Keratinocyte (primary cell): ENCODE measurements around the gene RAI1. TPM values are rescaled to one million over a fixed set of nuclear protein-coding genes. Genes with fewer than 3 reads are reported as not detected.

Source experiments
- DNase-seq: peaks from one replicate; pipeline ENCODE4 v3.0.0-alpha.2; 2011; ENCODE audit warnings: low read depth, missing footprints, low spot score
- FAIRE-seq: peaks from 2 replicates; lab custom pipeline; 2011; peaks lifted over from hg19 to GRCh38; lab: Jason Lieb, UNC
- H2AFZ ChIP-seq: 2 replicates; pipeline ENCODE4 v1.6.0; 2012; ENCODE audit warnings: low read length, control low read depth, inconsistent platforms; ENCODE audit not compliant: control insufficient read depth
- H3K27ac ChIP-seq: 2 replicates; pipeline ENCODE4 v1.5.1; 2011; ENCODE audit warnings: low read length; ENCODE audit not compliant: control insufficient read depth, insufficient read depth
- H3K27me3 ChIP-seq: 3 replicates; pipeline ENCODE4 v1.6.0; 2011; ENCODE audit warnings: low read length; ENCODE audit not compliant: control insufficient read depth, insufficient read depth; ENCODE audit errors: extremely low read depth
- H3K36me3 ChIP-seq, 2 experiments: 2 replicates in 1 of 2; 3 replicates in 1 of 2; pipeline ENCODE4 v1.5.1; 2011; ENCODE audit warnings: low read length in 2 of 2, mild to moderate bottlenecking in 1 of 2; ENCODE audit not compliant: control insufficient read depth in 2 of 2, insufficient read depth in 2 of 2; ENCODE audit errors: extremely low read depth in 1 of 2
- H3K4me1 ChIP-seq: 3 replicates; pipeline ENCODE4 v1.5.1; 2011; ENCODE audit warnings: low read length; ENCODE audit not compliant: control insufficient read depth, insufficient read depth; ENCODE audit errors: extremely low read depth
- H3K4me2 ChIP-seq: 3 replicates; pipeline ENCODE4 v1.6.0; 2011; ENCODE audit warnings: low read depth, low read length; ENCODE audit not compliant: control insufficient read depth, insufficient read depth; ENCODE audit errors: extremely low read depth
- H3K4me3 ChIP-seq, 3 experiments: fragments of 200-600 bp in 1 of 3; sonication (generic) in 1 of 3; 2 replicates in 2 of 3; 3 replicates in 1 of 3; pipeline ENCODE4 v1.5.1; 2011 to 2016; ENCODE audit warnings: low read length in 3 of 3, mild to moderate bottlenecking in 3 of 3, control low read depth in 2 of 3, inconsistent platforms in 1 of 3, low read depth in 1 of 3, mixed read lengths in 1 of 3, mixed run types in 1 of 3, moderate library complexity in 1 of 3; ENCODE audit not compliant: control insufficient read depth in 2 of 3, insufficient read depth in 2 of 3; ENCODE audit errors: extremely low read depth in 1 of 3
- H3K79me2 ChIP-seq: 2 replicates; pipeline ENCODE4 v1.6.0; 2012; ENCODE audit warnings: low read length; ENCODE audit not compliant: control insufficient read depth, insufficient read depth
- H3K9ac ChIP-seq: 3 replicates; pipeline ENCODE4 v1.6.0; 2011; ENCODE audit warnings: low read length; ENCODE audit not compliant: control insufficient read depth, insufficient read depth; ENCODE audit errors: extremely low read depth
- H3K9me1 ChIP-seq: 3 replicates; pipeline ENCODE4 v1.6.0; 2011; ENCODE audit warnings: low read length; ENCODE audit not compliant: control insufficient read depth, insufficient read depth; ENCODE audit errors: extremely low read depth
- H3K9me3 ChIP-seq: 2 replicates; pipeline ENCODE4 v1.5.1; 2012; ENCODE audit warnings: low read depth, low read length; ENCODE audit not compliant: control insufficient read depth
- H4K20me1 ChIP-seq: 3 replicates; pipeline ENCODE4 v1.6.0; 2011; ENCODE audit warnings: low read length; ENCODE audit not compliant: control insufficient read depth, insufficient read depth; ENCODE audit errors: extremely low read depth
- EZH2 ChIP-seq: IDR thresholded peaks from one replicate; pipeline ENCODE4 v1.6.1; 2012; ENCODE audit warnings: inconsistent platforms, mild to moderate bottlenecking, low read length, moderate library complexity
- dilution Hi-C: fragments of 300-500 bp; cut with MboI; formaldehyde crosslinking; loops from one replicate; pipeline ENCODE4 v1.7.0; 2020; ENCODE audit warnings: low sequenced_read_pairs; ENCODE audit not compliant: extremely low pct_ligation_motif_present
- polyA plus RNA-seq, 5 experiments: library from polyadenylated mRNA; depleted of rRNA in 3 of 5; stranded (reverse) in 3 of 5; stranded (forward) in 1 of 5; unstranded in 1 of 5; fragments of >200 nt; gene quantifications; 1 replicate in 1 of 5; 2 replicates in 3 of 5; 3 replicates in 1 of 5; pipeline versions ENCODE4 v1.2.1 to v1.2.3, GENCODE V29; 2011 to 2012; ENCODE audit warnings: missing spikeins in 2 of 5, low read depth in 1 of 5, low replicate concordance in 1 of 5
- TF ChIP-seq, protein P1 (sequence below), 3 experiments: IDR thresholded peaks in 1 of 3; conservative IDR thresholded peaks in 1 of 3; optimal IDR thresholded peaks in 1 of 3; 2 replicates in 2 of 3; 3 replicates in 1 of 3; pipeline versions ENCODE3 to v1.5.1; 2011; ENCODE audit warnings: low read length in 3 of 3, mild to moderate bottlenecking in 3 of 3, moderate library complexity in 2 of 3, control low read depth in 1 of 3, inconsistent platforms in 1 of 3; ENCODE audit not compliant: insufficient read depth in 2 of 3; ENCODE audit errors: extremely low read depth in 1 of 3

The RAI1 gene
- polyA plus RNA-seq, 1 donor (not counting 4 experiments of a cell fraction or from before 2014, with no cell fraction given) = 2.6 TPM

DNA sequence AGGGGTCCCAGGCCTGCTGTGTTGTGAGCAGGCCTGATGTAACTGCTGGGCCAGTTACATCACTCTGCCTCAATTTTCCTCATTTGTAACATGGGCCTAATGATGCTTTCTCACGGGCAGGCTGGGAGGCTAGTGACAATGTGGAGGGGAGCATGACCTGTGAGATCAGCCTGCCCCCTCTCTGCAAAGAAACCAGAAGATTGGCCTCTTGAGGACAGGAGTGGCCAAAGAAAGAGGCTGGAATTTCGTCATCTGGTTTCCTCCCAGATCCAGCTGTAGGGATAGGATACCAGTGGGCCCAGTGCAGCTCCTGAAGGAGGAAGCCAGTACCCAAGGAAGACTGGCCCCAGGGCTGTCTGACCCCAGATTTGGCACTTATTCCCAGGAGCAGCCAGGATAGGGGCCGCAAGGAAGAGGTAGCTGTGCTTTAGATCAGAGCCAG is 156.1 kb downstream of the RAI1 start:
- Histone ChIP-seq H3K9me1 (peaks cover 3% of the 10 kb centered on the region), H3K4me2 (peak overlapping the region; percentile 87), H3K4me3 (peak overlapping the region in 2 of 3 experiments; percentile 78 to 90), H3K27ac (peak overlapping the region; percentile 98), H3K9ac (peak overlapping the region; percentile 96), H3K9me3 (no peaks in the 10 kb centered on the region), H4K20me1 (peaks cover 10% of the 10 kb centered on the region), H3K27me3 (no peaks in the 10 kb centered on the region), H3K79me2 (peaks cover 40% of the 10 kb centered on the region), H3K36me3 (peaks cover 4 to 16% of the 10 kb centered on the region in 2 experiments), H2AFZ (no peak overlapping the region), H3K4me1 (peaks cover 59% of the 10 kb centered on the region)
- DNase-seq (no peak), FAIRE-seq (peak; percentile 44)
- dilution Hi-C loops = no loop called here
- no peak for TF ChIP-seq EZH2
- TF ChIP-seq, protein P1, sequence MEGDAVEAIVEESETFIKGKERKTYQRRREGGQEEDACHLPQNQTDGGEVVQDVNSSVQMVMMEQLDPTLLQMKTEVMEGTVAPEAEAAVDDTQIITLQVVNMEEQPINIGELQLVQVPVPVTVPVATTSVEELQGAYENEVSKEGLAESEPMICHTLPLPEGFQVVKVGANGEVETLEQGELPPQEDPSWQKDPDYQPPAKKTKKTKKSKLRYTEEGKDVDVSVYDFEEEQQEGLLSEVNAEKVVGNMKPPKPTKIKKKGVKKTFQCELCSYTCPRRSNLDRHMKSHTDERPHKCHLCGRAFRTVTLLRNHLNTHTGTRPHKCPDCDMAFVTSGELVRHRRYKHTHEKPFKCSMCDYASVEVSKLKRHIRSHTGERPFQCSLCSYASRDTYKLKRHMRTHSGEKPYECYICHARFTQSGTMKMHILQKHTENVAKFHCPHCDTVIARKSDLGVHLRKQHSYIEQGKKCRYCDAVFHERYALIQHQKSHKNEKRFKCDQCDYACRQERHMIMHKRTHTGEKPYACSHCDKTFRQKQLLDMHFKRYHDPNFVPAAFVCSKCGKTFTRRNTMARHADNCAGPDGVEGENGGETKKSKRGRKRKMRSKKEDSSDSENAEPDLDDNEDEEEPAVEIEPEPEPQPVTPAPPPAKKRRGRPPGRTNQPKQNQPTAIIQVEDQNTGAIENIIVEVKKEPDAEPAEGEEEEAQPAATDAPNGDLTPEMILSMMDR (optimal IDR thresholded peaks at IDR 0.05 in 1 of 3, IDR thresholded peaks at IDR 0.05 in 1 of 3, conservative IDR thresholded peaks at IDR 0.05 in 1 of 3; ENCODE audit: extremely low read depth in 1 of 3, insufficient read depth in 2 of 3, low read length in 3 of 3) = no peak

DNA sequence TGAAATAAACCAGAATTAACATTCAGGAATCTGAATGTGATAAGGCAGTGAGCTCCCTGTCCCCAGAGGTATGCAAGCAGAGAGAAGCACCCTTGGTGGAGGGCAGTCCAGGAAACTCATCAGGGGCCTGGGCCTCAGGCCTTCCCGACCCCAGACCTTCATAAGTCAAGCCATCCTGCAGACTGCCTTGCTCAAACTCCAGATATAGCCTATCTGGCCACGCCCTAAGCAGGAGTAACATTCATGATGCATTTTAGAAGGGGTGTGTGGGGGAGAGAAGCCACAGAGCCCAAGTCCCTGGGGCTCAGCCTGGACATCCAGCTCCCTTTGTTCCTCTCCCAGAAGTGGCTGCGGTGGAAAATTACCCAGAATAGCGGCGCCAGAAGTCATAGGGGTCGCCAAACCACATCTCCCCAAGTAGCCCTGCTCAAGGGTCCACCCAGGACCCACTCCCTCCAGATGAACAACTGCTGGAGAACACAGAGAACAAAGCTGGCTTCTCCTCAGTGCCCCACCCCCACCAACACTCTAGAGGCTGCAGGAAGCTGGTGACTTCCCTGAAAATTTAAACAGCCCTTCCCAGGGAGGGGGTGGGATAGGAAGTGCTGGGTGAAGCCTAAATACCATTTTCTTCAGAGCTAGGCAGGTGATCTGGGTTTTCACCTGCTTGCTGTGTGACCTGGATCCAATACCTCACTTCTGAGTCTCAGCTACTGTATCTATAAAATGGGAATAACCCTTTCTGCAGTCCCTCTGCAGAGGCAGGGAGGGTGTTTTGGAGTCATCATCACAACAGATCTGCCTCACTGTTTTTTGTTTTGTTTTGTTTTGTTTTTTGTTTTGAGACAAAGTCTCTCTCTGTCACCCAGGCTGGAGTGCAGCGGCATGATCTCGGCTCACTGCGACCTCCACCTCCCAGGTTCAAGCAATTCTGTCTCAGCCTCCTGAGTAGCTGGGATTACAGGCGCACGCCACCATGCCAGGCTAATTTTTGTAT is 157.0 kb downstream of the RAI1 start:
- no peak overlapping the region for H3K4me3 ChIP-seq
- H2AFZ ChIP-seq = no peak overlapping the region
- peak overlapping the region; percentile 98 for H3K27ac ChIP-seq
- peaks cover 4 to 14% of the 10 kb centered on the region in 2 experiments for H3K36me3 ChIP-seq
- H3K27me3 ChIP-seq = no peaks in the 10 kb centered on the region
- peaks cover 68% of the 10 kb centered on the region for H3K4me1 ChIP-seq
- H3K9me3 ChIP-seq = no peaks in the 10 kb centered on the region
- no peak for DNase-seq
- H3K9ac ChIP-seq = peak overlapping the region; percentile 96
- H3K9me1 ChIP-seq = peaks cover 3% of the 10 kb centered on the region
- dilution Hi-C loops = no loop called here
- TF ChIP-seq EZH2 = no peak
- TF ChIP-seq, protein P1 (optimal IDR thresholded peaks at IDR 0.05 in 1 of 3, IDR thresholded peaks at IDR 0.05 in 1 of 3, conservative IDR thresholded peaks at IDR 0.05 in 1 of 3; ENCODE audit: extremely low read depth in 1 of 3, insufficient read depth in 2 of 3, low read length in 3 of 3) = no peak
- peaks cover 34% of the 10 kb centered on the region for H3K79me2 ChIP-seq
- peaks cover 9% of the 10 kb centered on the region for H4K20me1 ChIP-seq
- no peak for FAIRE-seq
- peak overlapping the region; percentile 87 for H3K4me2 ChIP-seq
